Transverse colon (tissue), 4 donors: ENCODE measurements around the gene GYPE.
"Not testable (repeated sequence)": the region's sequence is repeated elsewhere in the genome, so short reads cannot be mapped to it uniquely, and the experiment has no call there.

Experiments
- CTCF ChIP-seq, 5 experiments: fragments of 200-600 bp in 3 of 5; fragments of 450-650 bp in 2 of 5; sonication (generic) in 3 of 5; IDR thresholded peaks; 1 replicate in 2 of 5; 2 replicates in 3 of 5; pipeline ENCODE4 v1.5.1; 2016 to 2017; ENCODE audit warnings: antibody characterized with exemption in 5 of 5, inconsistent platforms in 3 of 5, mild to moderate bottlenecking in 2 of 5, moderate library complexity in 1 of 5
- EP300 ChIP-seq: sonication (generic); formaldehyde crosslinking; IDR thresholded peaks from one replicate; pipeline ENCODE4 v1.6.1; 2017; ENCODE audit warnings: antibody characterized with exemption, low read depth
- POLR2A ChIP-seq: fragments of 450-650 bp; IDR thresholded peaks from one replicate; pipeline ENCODE4 v1.6.1; 2016; ENCODE audit warnings: antibody characterized with exemption, mild to moderate bottlenecking, moderate library complexity
- POLR2AphosphoS5 ChIP-seq, 3 donors: sonication (generic); formaldehyde crosslinking; IDR thresholded peaks; one replicate each; pipeline ENCODE4 v1.6.1; 2016; ENCODE audit warnings: antibody characterized with exemption in 3 of 3

- TF ChIP-seq POLR2A; CTCF (IDR thresholded peaks at IDR 0.05); POLR2AphosphoS5 (IDR thresholded peaks at IDR 0.05); EP300: not testable (repeated sequence)
These were observed 45.6 kb upstream of the GYPE start for GRCh38 chr4:143950967-143951366.
